GM18507 (cell line): ENCODE results near the gene CCNA1.

ENCODE experiments used
- DNase-seq: peaks from one replicate; pipeline ENCODE4 v3.0.0; 2011; ENCODE audit warnings: low read depth; ENCODE audit not compliant: insufficient read length; ENCODE audit errors: extremely low spot score
- FAIRE-seq: peaks from 2 replicates; lab custom pipeline; 2011; peaks lifted over from hg19 to GRCh38; lab: Jason Lieb, UNC

The CCNA1 gene

DNA sequence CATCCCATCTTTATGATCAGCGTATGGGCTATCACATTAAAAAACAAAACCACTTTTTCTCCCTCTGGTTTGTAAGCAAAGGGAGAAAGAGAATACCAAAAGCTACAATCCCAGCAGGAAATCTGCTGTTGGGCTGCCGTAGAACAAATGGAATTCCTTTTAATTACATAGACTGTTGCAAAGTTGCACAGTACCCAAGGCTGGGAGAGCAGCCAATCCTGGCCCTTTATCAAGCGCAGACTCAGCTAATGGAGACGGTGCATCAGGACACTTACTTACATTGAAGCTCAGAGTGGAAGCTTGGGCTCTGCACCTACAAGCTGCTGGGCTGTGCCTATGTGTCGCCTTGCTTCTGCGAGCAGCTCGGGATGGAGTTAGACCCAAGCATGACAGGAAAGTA is 15.2 kb downstream of the CCNA1 start:
- FAIRE-seq = no peak

DNA sequence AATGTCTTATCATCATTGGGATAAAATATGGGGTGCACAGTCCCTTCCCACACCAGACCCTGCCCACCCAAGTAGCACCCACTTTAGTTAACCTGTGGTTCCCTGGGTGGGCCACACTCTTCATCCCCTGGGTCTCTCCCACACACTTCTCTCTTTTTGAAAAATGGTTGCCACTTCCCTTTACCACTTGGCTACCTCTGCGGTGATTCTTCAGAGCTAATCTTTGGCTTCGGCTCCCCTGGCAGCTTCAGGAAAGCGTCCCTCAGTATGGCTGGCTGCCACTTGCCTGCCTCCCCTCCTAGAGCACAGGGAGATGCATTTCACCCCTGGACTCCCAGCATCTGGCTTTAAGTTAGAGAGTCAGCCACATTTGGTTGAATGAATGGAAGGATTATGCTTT is 18.2 kb downstream of the CCNA1 start:
- FAIRE-seq (no peak), DNase-seq (no peak)

More for the DNA sequence above, 15.2 kb downstream of the CCNA1 start:
- no peak for DNase-seq

DNA sequence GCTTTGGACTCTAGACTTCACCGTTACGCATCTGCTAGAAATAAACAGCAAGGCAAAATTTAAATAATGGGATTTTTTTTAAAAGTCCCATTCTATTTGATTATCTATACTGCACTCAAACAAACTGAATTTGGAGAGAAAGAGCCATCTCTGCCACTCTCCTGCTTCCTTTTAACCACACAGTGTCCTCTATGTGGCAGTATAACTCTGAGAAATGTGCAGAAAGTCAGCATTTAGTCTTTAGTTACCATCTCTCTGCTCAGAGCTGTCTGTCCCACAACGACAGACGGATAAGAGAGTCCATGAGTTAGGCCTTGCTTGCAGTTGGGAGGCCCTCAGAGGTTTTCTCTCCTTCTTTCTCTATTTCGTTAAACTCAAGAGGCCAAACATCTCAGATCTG is 21.2 kb downstream of the CCNA1 start:
- no peak for FAIRE-seq
- DNase-seq = no peak

DNA sequence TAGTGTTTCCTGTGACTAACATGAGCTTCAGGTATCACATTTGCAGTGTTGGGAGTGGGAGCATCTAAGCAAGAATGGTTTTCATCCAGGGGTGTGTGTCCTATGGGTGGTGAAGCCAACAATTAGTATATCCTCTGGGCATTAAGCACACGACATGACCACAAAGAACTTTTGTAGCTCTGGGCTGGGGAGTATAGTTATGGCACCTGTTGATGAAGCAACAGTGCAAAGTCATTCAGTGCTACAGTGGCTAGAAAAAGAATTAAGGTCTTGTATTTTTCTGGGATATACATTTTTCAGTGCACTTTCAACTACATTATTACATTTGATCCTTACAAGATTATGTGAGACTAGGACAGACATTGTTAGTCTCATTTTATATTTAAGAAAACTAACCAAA is 21.8 kb downstream of the CCNA1 start:
- FAIRE-seq = no peak
- DNase-seq = no peak

DNA sequence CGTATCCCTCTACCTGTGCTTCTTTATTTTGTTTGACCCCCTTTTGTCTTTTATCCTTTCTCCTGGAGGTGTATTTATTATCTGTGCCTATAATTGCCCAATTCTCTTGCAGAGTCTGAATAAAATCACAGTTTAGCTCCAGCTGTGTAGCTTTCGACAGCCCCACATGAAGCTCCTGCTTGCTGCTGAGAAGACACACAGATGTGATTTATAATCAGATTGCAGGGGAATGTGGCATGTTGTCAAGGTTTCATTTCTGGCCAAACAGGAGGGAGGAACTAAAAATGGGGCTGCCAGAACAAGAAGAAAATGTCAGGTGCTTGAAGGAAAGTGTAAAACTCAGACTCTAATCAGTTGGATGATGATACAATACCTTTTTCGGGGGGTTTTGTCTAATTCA is 22.7 kb downstream of the CCNA1 start:
- DNase-seq (no peak), FAIRE-seq (no peak)

DNA sequence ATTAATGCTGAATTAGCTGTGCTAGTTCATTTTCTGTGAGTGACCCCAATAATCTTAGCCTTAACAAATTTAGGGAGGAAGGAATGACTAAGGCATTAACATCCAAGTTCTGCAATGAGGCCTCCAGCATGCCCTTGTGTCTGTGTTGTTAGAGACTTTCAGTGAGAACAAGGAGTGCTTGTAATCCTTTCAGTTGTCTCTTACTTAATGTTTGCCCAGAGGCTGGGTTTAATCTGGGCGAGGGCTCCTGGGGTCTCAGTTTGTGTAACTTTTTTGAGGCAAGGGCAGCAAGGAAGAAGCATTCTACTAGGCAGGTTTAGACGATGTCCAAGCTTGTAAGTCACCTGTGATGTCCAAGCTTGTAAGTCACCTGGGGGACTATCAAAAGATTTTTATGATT is 24.3 kb downstream of the CCNA1 start:
- DNase-seq (no peak), FAIRE-seq (no peak)

DNA sequence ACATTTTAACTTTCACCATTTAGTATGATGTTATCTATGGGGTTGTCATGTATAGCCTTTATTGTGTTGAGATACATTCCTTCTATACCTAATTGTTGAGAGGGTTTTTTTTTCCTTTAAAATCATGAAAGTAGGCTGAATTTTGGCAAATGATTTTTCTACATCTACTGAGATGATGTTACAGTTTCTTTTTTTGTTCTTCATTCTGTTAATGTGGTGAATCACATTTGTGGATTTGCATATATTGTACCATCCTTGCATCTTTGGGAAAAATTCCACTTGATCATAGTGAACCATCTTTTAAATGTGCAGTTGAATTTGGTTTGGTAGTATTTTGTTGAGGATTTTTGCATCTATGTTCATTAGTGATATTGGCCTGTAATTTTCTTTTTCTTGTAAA is 29.2 kb downstream of the CCNA1 start:
- DNase-seq (no peak), FAIRE-seq (no peak)

DNA sequence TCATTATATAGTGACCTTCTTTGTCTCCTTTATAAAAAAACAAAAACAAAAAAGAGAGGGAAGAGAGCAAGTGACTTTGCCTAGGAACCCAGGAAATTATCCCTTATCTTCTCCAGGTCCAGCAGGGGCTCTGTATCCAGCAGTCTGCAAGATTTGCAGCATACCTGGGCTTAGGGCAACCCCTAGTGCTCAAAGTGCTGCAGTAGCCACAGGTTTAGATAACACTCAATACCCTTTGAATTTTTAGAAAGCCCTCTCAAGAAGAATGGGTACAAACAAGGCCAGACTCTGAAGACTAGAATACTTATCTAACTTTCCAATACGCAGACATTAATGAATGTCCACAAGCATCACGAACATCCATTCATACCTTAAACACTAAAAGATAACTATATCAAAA is 43.2 kb downstream of the CCNA1 start:
- FAIRE-seq (no peak), DNase-seq (no peak)

DNA sequence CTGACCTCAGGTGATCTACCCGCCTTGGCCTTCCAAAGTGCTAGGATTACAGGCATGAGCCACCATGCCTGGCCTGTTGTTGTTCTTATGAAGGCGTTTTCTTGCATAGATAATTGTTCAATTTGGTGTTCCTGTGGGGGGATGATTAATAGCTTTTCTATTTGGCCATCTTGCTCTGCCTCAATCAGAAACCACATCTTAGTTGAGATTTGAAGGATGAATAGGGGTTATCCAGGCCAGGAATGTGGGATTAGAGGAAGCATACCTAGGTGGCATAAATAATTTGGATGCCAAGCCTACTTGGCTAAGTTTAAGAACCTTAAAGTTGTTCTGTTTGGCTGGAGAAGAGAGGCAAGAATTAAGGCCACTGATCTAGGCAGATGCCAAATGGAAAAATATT is 44.4 kb downstream of the CCNA1 start:
- DNase-seq = no peak
- FAIRE-seq = no peak

DNA sequence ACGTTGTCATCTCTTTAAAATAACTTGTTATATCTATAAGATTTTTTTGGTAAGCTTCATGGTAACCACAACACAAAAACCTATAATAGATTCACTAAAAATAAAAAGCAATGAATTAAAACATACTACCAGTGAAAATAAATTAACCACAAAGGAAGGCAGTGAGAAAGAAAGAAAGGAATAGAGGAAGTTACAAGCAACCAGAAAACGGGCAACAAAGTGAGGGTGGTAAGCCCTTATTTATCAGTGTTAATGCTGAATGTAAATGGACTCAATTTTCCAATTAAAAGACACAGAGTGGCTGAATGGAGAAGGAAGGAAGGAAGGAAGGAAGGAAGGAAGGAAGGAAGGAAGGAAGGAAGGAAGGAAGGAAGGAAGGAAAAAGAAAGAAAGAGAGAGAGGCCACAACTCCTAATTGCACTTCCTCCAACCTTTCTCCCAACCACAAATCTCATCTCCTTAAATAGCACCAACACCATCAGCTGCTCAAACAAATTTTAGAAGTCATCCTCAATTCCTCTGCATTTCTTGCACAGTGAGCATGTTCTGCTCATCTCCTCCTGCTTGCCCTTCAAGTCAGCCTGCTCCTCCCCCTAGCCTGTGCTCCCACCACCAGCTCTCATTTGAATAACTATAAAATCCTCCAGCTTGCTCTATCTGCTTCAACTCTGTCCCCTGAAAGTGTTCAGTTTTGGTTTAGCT is 48.6 kb downstream of the CCNA1 start:
- FAIRE-seq (no peak), DNase-seq (no peak)

DNA sequence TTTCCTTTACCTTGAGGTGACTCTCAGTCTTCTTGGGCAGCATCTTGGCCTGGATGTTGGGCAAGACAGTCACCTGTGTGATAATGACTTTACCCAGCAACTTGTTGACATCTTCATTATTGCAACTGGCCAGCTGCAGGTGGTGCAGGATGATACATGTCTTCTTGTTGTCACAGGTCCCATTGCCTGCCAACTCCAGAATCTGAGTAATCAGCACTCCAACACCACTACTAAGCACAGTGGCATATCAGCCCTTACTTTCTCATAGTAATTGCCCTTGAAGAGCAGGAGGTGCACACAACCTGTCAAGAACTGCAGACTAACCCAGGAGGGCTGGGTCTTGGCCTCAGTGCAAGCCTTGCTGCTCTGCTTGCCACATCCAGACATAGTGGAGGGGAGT is 57.8 kb downstream of the CCNA1 start:
- DNase-seq (no peak), FAIRE-seq (no peak)
